GM18498 (cell line): ENCODE results near the gene MPND.

Source experiments
- ATAC-seq: cut with Tn5 transposase; IDR thresholded peaks from one replicate; pipeline ENCODE4 v1.9.1; 2021; ENCODE audit warnings: mild to moderate bottlenecking, moderate library complexity; ENCODE audit not compliant: unreplicated experiment

MPND gene

DNA sequence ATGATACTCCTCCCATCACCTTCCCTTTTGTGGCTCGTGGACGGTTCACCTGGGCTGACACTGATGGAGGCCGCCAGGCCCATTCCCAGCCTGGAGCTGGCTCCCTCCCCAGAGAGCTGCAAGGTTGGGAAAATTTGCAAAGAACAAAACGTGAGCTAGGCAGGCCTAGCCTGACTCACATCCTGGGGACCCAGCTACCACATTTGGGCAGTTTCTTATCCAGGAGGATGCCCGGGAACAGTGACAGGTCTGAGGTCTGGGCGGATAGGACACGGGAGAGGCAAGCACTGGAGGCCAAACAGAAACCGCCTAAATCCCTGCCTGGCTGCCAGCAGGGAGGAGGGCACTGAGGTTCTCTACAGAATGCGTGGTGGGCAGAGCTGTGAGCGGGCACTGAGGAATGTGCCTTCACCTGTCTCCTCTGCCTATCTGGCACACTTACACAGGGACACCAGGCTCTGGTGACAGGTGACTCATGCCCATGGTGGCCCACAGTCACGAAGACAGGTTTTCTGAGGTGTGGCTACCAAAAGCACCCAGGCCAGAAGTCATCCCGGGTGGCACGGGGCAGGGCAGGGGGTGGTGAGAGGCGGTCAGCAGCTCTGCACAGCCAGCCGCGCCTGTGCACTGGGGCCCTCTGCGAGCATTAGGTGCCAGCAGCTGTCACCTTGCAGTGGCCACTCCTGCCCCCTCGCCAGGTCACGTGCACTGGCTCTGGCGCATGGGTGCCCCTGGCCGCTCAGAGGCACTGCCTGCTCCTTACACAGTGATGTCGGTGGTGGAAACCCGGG is 33.8 kb downstream of the MPND start:
- no peak for ATAC-seq

DNA sequence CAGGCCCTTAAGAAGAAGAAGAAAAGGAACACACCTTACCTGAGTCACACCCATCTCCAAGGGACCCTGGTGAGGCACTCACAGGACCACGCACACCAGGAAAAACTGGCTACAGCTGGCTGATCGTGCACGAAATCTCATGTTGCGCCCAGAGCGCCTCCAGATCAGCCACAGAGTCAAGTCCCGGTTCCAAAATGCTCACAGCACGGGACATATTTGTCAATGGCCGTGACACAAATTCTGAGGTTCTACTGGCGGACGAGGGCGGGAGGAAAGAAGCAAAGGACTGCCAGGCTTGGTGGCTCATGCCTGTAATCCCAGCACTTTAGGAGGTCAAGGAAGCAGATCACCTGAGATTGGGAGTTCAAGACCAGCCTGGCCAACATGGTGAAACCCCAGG is 35.5 kb downstream of the MPND start:
- ATAC-seq = no peak

DNA sequence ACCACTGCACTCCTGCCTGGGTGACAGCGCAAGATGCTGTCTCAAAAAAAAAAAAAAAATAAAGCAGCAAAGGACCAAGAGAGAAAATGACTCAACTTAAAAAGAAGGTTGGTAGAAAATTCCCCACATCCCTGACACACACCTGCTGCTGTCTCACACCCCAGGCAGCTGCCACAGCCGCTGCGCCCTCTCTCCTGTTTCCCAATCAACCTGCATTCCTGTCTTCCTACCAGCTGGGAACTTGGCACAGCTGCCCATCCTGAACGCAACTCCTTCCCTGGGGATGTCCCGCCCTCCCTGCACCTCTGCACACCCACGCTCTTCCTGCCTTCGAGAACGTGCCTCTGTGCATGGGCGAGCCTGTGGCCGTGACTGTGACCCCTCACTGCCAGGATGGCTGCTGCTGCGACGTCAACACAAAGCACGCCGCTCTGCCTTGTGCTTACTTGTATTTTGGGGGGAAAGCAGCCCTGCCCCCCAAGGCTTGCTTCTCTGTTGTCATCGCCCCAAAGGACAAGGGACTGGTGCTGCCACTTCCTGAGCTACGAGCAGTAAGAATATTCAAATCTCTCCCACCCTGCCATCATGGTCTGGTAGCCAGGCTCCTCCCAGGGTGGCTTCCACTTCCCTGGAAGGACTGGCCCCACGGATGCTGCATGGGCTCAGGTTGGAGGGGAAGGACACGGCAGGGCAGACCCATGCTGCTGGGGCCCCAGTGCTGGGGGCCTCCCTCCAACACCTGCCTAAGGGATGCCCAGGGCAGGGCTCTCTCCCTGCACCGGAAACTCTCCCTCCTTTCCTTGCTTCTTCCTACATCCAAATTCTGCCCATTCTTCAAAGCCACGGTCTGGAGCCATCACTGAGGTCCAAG is 36.3 kb downstream of the MPND start:
- peak; percentile 19 for ATAC-seq

DNA sequence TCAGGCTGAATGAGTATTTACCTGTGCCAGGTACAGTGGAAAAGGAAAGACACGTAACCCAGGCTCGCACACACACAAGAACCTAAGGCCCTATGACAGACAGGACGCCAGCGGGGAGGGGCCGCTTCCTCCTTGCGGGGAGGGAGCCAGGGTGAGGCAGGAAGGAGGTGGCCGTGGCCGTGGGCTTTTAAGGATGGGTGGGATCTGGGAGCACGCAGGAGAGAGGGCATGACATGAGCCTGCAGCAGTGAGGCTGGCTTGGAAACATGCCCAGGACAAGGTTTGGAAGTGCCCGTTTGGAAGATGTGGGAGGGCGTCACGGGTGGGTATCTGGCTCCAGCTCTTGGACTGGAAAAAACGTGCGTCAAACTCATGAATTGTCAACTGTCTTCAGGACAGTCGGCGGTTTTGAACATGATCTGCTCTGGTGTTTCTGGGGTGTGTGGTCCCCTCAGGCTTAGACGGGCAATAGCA is 36.9 kb downstream of the MPND start:
- ATAC-seq = peak; percentile 34

DNA sequence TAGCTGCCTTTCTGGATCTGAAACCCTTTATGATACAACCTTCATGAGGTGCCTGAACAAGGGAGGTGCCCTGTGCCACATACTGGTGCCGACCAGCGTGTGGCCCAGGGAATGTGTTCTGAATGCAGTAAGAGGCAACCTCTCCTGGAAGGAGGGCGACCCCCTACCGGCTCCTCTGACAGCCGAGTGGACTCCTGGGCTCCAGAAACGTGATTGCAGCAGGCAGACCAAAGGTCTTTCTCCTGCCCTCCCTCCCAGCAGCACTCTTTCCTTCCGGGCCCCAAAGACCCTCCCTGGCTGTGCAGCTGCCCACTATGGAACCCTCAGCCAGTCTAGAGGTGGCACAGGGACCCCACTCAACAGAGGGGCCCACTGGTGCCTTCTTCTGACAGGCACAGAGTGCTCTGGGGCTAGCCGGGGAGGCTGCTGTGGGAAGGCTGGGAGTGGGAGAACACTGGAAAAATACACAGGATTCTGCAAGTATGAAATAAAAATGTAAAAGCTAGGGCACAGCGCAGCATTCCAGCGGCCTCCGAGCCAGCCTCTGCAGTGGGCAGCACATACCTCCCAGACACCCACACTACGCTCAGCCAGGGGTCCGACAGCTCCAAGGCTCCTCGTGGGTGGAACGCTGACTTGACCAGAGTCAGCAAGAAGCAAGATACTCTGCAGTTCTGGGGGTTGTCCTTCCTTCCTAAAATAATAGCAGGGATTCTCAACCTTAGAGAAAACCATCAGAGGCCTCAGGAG is 42.1 kb downstream of the MPND start:
- no peak for ATAC-seq

DNA sequence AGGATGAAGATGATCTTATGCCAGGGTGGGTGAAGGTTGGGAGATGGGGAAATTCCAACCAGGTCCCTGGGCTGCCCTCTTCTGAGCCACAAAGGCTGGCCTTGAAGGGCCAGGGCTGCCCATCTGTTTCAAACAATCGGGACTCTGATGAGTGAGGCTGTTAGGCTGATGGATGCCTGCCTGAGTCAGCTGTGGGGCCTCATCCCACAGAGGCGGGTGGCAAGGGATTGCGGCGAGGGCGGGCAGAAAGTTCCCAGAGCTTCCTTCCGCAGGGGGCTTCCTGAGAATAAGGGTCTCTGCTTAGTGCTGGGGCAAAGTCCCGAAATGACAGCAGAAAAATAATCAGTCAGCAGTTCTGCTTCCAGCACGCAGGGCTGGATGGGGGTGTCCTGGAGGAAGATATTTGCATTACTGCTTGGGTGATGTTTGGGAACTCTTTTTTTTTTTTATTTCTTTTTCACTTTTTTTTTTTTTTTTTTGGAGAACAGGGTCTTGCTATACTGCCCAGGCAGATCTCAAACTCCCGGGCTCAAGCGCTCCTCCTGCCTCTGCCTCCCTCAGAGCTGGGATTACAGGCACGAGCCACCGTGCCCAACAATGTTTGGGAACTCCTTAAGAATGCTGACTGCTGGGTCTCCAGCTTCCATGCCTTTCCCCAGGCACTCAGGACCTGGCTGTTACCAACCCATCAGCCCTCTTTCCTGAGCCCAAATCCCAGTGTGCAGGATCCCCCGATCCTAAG is 42.9 kb downstream of the MPND start:
- ATAC-seq = no peak

DNA sequence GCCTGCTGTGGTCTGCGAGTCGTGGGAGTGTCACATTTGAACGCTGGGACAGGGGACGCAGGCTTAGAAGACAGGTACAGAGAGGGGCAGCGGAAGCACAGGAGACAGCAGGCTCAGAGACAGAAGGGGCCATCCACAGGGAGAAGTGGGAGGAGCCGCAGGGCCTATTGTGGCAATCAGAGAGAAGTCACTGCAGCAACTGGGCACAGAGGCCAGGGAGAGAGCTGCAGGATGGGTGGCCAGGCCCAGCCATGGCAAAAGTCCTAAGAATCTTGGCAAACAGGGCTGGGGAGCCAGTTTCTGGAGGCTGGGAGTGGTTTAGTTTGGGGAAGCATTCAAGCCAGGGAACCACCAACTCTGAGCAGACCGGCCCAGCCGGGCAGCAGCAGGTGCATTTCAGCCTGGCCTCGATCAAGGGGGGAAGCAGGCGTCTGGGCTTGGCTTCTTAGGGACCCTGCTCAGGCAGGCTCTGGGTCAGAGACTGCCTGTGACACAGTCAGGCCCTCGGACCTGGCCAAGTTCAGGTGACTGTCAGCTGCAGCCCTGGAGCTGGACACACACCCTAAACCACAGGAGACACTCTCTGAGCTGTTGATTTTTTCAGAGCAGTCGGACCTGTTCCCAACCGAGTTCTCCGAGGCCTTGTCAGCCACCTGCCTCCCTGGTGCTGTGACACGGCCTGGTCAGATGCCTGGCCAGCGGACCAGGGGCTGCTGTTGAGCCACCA is 45.1 kb downstream of the MPND start:
- no peak for ATAC-seq

DNA sequence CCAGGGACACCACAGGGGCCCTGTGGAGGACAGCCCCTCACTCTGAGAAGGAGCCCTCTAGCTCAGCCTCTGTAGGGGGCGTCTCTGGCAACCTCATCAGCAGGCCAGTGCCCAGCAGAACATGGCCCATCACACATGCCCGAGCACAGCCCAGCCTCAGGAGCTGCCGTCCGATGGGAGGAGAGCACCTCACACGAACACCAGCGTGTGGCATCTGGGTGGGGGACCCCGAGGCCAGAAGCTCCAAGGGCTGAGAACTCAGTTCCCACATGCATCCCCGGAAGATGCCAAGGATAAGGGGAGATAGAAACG is 45.7 kb downstream of the MPND start:
- ATAC-seq = no peak

DNA sequence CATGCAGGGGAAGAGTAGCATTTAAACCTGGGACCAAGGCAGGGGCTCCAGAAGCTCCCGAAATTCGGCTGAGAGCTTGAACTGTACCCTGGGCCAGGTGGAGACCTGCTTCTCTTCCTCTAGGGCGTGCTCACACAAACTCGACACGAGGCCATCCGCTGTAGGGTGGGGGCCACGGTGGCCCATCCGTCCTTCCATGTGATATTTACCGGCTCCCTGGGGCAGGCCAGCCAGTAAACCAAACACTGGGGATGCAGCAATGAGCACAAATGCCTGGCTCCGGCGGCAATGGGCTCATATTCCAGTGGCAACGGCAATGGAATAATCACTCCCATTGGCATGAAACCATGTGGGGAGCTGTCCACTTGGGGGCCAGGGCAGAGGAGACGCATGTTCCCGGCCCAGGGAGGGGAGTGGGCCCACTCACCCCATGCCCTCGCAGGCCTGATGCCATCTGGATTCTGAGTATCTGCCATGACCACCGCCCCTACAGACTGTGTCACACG is 46.2 kb downstream of the MPND start:
- ATAC-seq = no peak

DNA sequence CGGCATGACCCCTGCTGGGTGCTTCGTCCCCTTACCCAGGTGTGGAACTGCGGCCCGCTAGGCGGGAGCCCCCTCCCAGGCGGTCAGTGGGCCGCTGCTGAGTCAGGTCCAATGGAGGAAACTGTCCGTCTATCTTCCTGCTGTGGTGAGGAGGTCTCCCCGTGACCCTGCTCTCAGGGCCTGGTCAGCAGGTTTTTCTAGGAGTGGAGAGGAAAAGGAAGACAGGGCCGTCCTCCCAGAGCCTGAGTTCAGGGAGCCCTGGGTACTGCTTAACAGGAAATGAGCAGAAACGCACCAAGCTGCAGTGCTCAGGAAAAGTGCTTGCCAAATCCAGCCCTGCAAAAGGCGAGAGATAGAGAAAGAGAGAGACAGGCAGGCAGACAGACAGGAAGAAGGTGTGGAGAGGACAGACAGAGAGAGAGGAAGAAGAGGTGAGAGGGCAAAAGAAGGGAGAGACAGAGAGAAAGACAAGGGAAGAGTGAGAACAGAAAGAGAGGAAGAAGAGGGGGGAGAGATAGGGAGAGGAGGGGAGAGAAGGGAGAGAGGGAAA is 46.7 kb downstream of the MPND start:
- no peak for ATAC-seq

DNA sequence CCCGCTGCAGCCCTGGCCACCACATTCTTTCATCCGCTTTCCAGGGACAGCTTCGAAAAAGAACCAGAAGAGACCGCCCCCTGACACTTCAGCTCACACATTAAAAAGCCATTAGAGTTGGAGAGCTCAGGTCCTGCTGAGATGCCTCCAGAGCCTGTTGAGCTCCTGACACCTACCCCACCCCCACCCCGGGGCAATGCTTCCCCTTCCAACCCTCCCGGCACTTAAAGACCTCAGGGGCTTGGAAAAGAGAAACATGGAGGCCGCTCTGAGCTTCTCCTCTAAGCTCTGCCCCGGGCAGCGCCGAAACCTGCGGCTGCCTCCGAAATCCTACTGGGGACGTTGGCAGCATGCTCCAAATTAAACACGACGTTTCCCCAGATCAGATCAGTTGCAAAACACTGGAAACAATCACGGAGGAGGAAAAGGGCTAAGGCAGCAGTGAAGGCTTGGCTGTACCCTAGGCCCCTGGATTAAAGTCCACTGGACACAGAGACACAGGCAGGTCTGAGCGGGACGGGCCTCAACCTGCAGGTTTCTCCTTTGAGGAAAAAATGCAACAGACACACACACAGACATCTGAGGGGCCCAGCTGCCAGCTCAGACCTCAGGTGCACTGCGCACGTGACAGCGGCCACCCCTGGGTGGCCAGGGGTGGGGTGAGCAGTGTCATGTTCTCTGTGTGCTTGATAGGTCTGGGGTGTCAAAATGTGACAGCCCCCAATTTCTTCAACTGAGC is 47.4 kb downstream of the MPND start:
- ATAC-seq = no peak

DNA sequence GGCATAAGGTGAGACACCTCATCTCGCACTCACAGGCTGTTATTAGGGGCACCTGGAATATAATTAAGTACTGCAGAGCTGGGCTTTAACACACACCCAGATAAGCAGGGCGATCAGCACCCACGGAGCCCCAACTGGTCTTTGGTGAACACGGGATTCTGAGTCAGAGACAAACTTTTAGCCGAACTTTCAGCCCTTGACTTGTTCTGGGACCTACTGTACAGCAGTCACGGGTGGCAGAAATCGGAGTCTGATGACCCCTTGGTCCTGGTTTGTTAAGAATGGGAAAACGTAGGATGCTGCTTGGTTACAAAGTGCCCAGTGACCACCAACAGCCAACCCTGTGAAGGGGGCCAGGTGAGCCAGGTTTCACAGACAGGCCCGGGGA is 47.9 kb downstream of the MPND start:
- ATAC-seq = no peak

DNA sequence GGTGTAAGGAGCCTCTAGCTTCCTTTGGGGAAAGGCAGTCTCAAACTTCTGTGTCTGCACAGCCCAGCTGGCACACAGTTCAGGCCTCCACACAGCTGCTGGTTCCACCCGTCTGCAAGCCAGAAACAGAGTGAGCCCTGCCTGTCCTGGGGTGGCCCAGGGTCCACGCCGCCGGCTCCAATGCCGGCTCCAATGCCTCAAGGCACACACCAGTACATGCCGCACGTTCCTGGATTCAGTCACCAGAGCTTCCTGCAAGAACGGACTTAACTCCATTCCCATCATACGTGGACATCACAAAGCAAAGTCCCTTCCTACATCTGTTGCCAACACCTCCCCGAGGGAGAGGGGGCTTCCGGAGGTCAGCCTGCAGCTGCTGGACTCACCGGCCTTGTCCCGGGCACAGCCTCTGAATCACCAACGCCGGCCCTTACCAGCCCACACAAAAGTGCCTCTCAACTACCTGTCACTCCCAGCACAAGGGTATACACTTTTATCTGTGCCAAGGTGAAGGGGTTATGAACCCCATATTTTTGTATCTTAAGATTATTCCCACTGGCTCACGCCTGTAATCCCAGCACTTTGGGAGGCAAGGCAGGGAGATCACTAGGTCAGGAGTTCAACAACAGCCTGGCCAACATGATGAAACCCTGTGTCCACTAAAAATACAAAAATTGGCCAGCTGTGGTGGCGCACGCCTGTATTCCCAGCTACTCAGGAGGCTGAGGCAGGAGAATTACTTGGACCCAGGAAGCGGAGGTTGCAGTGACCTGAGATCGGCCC is 48.5 kb downstream of the MPND start:
- ATAC-seq = no peak

DNA sequence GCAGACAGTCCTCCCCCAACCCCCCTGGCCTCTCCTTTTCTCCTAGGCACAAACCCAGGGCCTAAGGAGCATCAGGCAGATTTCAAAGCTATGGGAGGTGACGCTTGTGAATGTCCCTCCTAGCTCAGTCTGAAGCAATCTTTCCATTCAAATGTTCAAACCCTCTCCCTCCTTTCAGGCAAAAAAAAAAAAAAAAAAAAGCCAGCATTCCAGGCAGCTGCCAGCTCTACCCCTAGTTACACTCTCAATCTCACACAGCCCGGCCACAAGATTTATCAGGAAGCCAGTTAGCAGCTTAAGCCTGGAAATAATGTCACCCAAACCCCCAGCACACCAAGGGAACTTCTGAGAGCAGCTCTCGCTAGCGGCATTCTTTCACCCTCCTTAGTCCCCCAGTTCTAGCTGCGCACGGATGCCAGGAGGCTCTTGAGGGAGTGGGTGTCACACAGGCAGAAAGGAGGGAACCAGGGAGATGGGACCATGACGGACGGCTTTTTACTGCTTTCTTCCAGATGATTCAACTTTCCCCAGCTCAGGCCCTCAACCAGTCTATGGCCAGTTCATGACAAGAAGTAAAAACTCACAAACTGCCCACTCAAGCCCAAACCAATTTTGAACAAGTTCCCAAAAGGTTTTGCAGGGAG is 50.7 kb downstream of the MPND start:
- ATAC-seq = no peak

DNA sequence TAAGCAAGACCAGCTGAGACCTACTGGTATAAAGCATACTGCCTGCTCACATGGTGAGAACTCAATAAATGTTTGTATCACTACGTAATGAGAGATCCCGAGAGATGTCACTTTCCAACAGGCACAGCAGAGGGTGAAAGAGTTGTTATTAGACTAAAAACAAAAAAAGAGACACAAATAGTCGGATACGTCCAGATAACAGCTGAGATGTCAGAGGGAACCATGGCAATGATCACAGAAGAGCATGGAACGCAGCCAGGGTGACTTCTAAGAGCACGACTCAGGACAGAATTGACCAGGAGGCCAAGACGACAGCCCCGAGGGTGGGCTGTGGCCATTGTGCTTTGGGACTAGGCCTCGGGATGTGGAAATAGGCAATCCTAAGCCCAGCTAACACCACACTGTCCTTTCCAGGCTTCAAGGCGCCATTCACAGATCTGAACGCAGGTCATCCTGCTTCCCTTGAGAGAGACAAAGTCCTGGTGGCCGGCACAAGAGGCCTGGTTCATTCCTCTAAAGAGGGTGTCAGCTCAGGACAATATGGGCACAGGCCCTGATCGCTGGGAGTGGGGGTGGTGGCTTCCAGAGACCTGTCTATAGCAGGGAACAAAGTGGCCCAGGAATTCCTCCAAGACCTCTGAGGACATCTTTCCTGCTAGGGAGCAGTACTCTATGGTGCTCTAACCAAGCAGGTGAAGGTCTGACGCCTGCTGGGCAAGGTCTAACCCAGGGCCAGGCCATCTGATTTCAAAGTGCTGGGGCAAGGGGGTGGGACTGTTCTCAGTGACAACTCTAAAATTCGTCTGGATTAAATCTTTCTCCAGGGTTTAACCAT is 53.8 kb downstream of the MPND start:
- no peak for ATAC-seq

DNA sequence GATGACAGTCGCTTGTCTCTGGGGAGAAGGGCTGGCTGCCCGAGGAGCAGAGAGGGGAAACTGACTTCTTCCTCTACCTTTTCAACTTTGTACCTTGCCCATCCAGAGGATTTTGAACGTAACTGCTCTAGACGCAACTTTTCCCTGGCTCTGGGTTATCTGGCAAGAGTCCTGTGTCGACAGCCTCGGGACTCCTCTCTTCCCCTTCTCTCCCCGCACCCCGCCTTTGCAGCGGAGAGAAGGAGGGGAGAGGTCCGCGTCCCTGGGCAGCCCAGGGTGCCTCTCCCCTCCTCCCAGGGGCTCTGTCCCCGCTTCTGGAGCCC is 56.4 kb downstream of the MPND start:
- ATAC-seq = peak; percentile 9
